Pancreas (tissue), 10 donors: ENCODE measurements around the gene VWA3B. TPM values are rescaled to one million over a fixed set of nuclear protein-coding genes. Genes with fewer than 3 reads are reported as not detected.
A peak's percentile ranks its signal among the peaks of the same experiment; 100 is the strongest.

ENCODE experiments used
- ATAC-seq, 4 donors: fragments of 200-7000 bp; cut with Tn5 transposase; one replicate each; pipeline versions ENCODE4 v1.8.0 to v1.9.1; 2020; ENCODE audit warnings: mild to moderate bottlenecking in 4 of 4, moderate library complexity in 4 of 4
- DNase-seq, 6 donors: peaks; one replicate each; pipeline ENCODE4 v3.0.0-alpha.2; 2020
- FAIRE-seq: peaks from 2 replicates; lab custom pipeline; 2012; peaks lifted over from hg19 to GRCh38; lab: Jason Lieb, UNC
- H3K27ac ChIP-seq, 4 donors: fragments of 200-600 bp; sonication (generic); 1 replicate in 3 of 4; 2 replicates in 1 of 4; pipeline versions ENCODE4 v1.5.0 to v1.8.0; 2020
- H3K27me3 ChIP-seq, 4 donors: fragments of 200-600 bp; one replicate each; pipeline ENCODE4 v1.8.0; 2021
- H3K36me3 ChIP-seq, 3 donors: fragments of 200-600 bp; sonication (generic) in 1 of 3; one replicate each; pipeline versions ENCODE4 v1.5.0 to v1.8.0; 2020 to 2021
- H3K4me1 ChIP-seq, 3 donors: fragments of 200-600 bp; one replicate each; pipeline ENCODE4 v1.8.0; 2021
- H3K4me3 ChIP-seq, 4 donors: fragments of 200-600 bp; sonication (generic) in 2 of 4; one replicate each; pipeline versions ENCODE4 v1.5.0 to v1.8.0; 2020 to 2021
- H3K9me3 ChIP-seq, 4 donors: fragments of 200-600 bp; one replicate each; pipeline ENCODE4 v1.8.0; 2021
- WGBS, 2 donors: extraction: QIAGEN DNeasy Blood & Tissue Kit; methylation state at CpG; one replicate each; pipeline ENCODE4 v1.1.7; 2013; 5-methylcytosine and 5-hydroxymethylcytosine counted together
- intact Hi-C, 3 donors: fragments of 100-400 bp; cut with DNase I; formaldehyde crosslinking; loops; one replicate each; pipeline versions ENCODE4 v1.11.1 to v1.14.2; 2022
- polyA plus RNA-seq, 2 donors: library from polyadenylated mRNA; stranded (reverse); fragments of 200-250 nt; gene quantifications; one replicate each; pipeline ENCODE4 v1.2.3, GENCODE V29; 2013
- total RNA-seq, 6 donors: library from RNA; stranded (reverse); fragmentation: NEBNext Ultra II Directional in 4 of 6; extraction: Animal tissue kit (Norgen Biotek cat#: 25700) in 4 of 6; gene quantifications; one replicate each; pipeline versions ENCODE4 v1.2.1 to v1.2.4, GENCODE V29; 2021 to 2023
- TF ChIP-seq, protein P1 (sequence below), 4 donors: fragments of 200-600 bp; sonication (generic) in 3 of 4; IDR thresholded peaks; one replicate each; pipeline versions ENCODE4 v1.5.0 to v1.8.0; 2021; ENCODE audit warnings: antibody characterized with exemption in 4 of 4
- donor health status: healthy with polysubstance abuse.
- donor health status: DM: no; HTN: no; CAD: no; lungs with moderate emphysema.
- donor health status: DM: no; HTN: no; CAD: no.
- donor health status: control.
- donor health status: control.
- donor health status: Bipolar disorder and iron deficiency.
- donor health status: DM: yes; HTN: yes; CAD: no.
- donor health status: DM: no; HTN: no; CAD: no.
- donor health status: DM: no; HTN: no; CAD: no.
- donor health status: DM: yes; HTN: yes; CAD: no.

The VWA3B gene
- total and polyA plus RNA-seq, 8 donors: 0.04 to 0.24 (median 0.07) TPM; not detected in 5

DNA sequence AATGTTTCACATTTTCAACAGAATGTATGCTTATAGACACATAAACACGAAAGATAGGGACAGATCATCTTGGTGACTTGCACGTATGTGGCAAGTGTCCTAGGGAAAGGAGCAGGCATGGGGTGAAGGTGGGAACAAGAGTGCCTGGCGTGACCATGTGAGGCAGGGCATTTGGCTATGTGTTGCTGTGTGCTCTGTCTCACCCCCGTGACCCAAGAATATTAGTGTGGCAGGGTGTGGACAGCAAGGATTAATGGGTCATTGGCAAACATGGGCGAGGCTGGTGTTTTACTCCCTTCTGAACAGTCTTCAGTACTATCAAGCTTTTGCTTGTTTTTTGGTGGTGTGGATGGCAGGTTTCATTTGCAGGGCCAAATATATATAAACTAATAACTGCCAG is 1.3 kb upstream of the VWA3B start:
- WGBS, 2 donors: 58 to 65% methylated on average over 5 of the region's 5 CpGs
- DNase-seq: no peak
- peaks cover 4 to 23% (median 7%) of the 10 kb centered on the region in 3 donors for H3K4me1 ChIP-seq
- intact Hi-C loops: no loop called here
- TF ChIP-seq, protein P1, sequence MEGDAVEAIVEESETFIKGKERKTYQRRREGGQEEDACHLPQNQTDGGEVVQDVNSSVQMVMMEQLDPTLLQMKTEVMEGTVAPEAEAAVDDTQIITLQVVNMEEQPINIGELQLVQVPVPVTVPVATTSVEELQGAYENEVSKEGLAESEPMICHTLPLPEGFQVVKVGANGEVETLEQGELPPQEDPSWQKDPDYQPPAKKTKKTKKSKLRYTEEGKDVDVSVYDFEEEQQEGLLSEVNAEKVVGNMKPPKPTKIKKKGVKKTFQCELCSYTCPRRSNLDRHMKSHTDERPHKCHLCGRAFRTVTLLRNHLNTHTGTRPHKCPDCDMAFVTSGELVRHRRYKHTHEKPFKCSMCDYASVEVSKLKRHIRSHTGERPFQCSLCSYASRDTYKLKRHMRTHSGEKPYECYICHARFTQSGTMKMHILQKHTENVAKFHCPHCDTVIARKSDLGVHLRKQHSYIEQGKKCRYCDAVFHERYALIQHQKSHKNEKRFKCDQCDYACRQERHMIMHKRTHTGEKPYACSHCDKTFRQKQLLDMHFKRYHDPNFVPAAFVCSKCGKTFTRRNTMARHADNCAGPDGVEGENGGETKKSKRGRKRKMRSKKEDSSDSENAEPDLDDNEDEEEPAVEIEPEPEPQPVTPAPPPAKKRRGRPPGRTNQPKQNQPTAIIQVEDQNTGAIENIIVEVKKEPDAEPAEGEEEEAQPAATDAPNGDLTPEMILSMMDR (IDR thresholded peaks at IDR 0.05): no peak
- no peak overlapping the region for H3K4me3 ChIP-seq
- FAIRE-seq: no peak
- peak; percentile 4 to 42 (median 16) for ATAC-seq
- H3K27ac ChIP-seq: no peak overlapping the region
- no peaks in the 10 kb centered on the region for H3K36me3 ChIP-seq
- no peaks in the 10 kb centered on the region for H3K9me3 ChIP-seq
- H3K27me3 ChIP-seq: no peaks in the 10 kb centered on the region

DNA sequence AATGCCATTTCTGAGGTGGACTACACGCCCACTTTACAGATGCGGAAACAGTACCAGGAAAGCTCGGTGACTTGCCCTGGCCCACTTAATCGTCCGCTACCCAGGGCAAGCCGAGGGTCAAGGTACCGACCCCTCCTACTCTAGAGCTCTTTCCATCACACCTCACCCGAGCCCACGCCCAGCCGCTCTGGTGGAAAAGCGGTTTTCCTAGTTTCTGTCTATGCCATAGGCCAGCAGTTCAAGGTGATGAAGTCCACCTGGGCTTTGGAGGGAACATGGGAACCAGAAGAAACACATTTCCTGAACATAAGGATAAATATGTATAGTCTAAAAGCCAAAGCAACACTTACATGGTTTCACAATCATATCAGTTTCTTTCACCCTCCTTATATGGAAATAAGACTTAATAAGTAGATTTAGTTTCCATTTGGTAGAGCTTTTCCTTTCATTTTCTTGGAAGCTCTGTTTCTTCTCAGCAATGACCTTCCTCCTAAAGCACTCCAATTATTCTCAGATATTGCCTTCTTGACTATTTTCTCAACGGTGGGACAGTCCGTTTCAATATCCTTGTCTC is 567 bp downstream of the VWA3B start:
- no peaks in the 10 kb centered on the region for H3K36me3 ChIP-seq
- TF ChIP-seq, protein P1 (IDR thresholded peaks at IDR 0.05): no peak
- 53 to 55% methylated on average over 13 of the region's 13 CpGs for WGBS, 2 donors
- no peaks in the 10 kb centered on the region for H3K27me3 ChIP-seq
- peak overlapping the region; percentile 27 to 45 (median 35) for H3K4me3 ChIP-seq
- H3K9me3 ChIP-seq: no peaks in the 10 kb centered on the region
- FAIRE-seq (no peak), ATAC-seq (no peak), DNase-seq (no peak)
- intact Hi-C loops: no loop called here
- no peak overlapping the region for H3K27ac ChIP-seq
- peaks cover 4 to 23% (median 7%) of the 10 kb centered on the region in 3 donors for H3K4me1 ChIP-seq

DNA sequence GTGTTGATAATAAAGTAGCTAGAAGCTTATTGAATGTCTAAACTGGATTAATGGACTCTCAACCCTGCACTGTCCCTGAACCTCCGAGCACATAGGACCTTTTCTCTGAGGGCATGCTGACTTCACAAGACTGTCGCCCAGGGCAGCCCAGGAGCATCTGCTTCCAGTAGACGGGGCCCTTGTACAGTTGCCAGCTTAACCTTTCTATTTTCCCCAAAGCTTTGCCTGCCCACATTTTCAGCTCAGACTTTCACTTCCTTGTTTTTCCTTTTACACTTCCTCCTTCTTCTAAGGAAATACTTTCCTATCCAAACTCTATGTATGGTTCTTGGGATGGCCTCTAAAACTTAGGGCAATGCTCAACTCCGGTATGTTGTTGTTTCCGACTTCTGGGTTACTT is 1.3 kb downstream of the VWA3B start:
- H3K27me3 ChIP-seq: no peaks in the 10 kb centered on the region
- H3K27ac ChIP-seq: no peak overlapping the region
- no peak overlapping the region for H3K4me3 ChIP-seq
- ATAC-seq (peak in 2 of 4 donors; percentile 5 to 25), FAIRE-seq (no peak), DNase-seq (peak in 1 of 6 donors; percentile 32)
- 87 to 91% methylated on average over 5 of the region's 5 CpGs for WGBS, 2 donors
- H3K36me3 ChIP-seq: no peaks in the 10 kb centered on the region
- no peaks in the 10 kb centered on the region for H3K9me3 ChIP-seq
- TF ChIP-seq, protein P1 (IDR thresholded peaks at IDR 0.05): no peak
- H3K4me1 ChIP-seq: peaks cover 4 to 23% (median 7%) of the 10 kb centered on the region in 3 donors
- intact Hi-C loops: no loop called here

DNA sequence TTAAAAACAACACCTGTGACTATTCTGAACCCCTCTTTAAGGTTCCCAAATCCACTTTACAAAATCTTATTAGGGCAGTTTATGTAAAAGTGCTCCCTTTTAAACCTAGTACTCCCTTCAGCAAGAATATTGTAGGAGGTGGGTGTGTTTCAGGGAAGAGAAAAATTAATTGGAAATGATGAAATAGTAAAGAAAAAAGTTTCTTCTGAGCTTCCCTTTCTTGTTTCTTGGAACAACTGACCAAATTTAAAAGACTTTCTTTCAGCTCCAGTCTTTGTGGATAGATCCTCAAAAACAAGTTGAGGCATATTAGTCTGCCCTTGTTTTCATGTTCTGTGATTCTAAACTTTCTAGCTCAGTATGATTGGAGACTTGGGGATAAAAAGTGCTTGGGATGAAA is 3.0 kb downstream of the VWA3B start:
- intact Hi-C loops: no loop called here
- no peak for DNase-seq
- Histone ChIP-seq H3K27me3 (no peaks in the 10 kb centered on the region), H3K4me3 (no peak overlapping the region), H3K27ac (no peak overlapping the region), H3K4me1 (peaks cover 0 to 17% (median 7%) of the 10 kb centered on the region in 3 donors), H3K9me3 (no peaks in the 10 kb centered on the region), H3K36me3 (no peaks in the 10 kb centered on the region)
- no peak for FAIRE-seq
- TF ChIP-seq, protein P1 (IDR thresholded peaks at IDR 0.05): no peak
- ATAC-seq: no peak

DNA sequence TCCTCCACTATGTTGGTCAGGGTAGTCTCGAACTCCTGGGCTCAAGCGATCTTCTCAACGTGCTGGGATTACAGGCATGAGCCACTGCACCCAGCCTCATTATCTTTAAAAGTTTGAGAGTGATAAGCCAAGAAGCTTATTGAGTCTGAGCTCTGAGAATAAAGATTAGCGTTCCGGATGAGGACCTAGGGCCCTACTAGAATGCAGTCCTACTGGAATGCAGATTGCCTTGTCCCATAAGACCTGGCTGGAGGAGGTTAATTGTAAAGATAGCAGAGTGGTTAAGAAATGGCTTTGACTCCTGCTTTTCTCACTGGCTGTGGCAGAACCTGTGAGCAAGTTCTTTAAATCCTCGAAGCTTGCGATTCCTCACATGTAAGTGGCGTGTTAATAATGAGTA is 4.0 kb downstream of the VWA3B start:
- ATAC-seq (no peak), DNase-seq (no peak), FAIRE-seq (no peak)
- H3K27me3 ChIP-seq: no peaks in the 10 kb centered on the region
- intact Hi-C loops: no loop called here
- no peaks in the 10 kb centered on the region for H3K9me3 ChIP-seq
- TF ChIP-seq, protein P1 (IDR thresholded peaks at IDR 0.05): no peak
- no peak overlapping the region for H3K4me3 ChIP-seq
- H3K4me1 ChIP-seq: peaks cover 0 to 7% (median 7%) of the 10 kb centered on the region in 3 donors
- no peaks in the 10 kb centered on the region for H3K36me3 ChIP-seq
- no peak overlapping the region for H3K27ac ChIP-seq
- WGBS, 2 donors: 70 to 73% methylated on average over 8 of the region's 8 CpGs
